HUES6 (cell line): Measurements from ENCODE around the gene EFCAB13.
"Not testable (repeated sequence)": the region's sequence is repeated elsewhere in the genome, so short reads cannot be mapped to it uniquely, and the experiment has no call there.

ENCODE experiments used
- H3K27ac ChIP-seq: 2 replicates; pipeline ENCODE4 v1.7.0; 2013; ENCODE audit warnings: low read depth, mild to moderate bottlenecking, low read length, inconsistent platforms
- H3K27me3 ChIP-seq: 2 replicates; pipeline ENCODE4 v1.6.1; 2013; ENCODE audit warnings: low read length; ENCODE audit not compliant: control insufficient read depth, insufficient read depth
- H3K36me3 ChIP-seq: 2 replicates; pipeline ENCODE4 v1.6.1; 2013; ENCODE audit warnings: low read length; ENCODE audit not compliant: control insufficient read depth, insufficient read depth
- H3K4me1 ChIP-seq: 2 replicates; pipeline ENCODE4 v1.6.1; 2013; ENCODE audit warnings: low read length; ENCODE audit not compliant: control insufficient read depth, insufficient read depth
- H3K4me3 ChIP-seq: 2 replicates; pipeline ENCODE4 v1.5.1; 2013; ENCODE audit warnings: low read depth, low read length
- H3K9ac ChIP-seq: one replicate; pipeline ENCODE4 v1.6.1; 2013; ENCODE audit warnings: mild to moderate bottlenecking, low read length
- H3K9me3 ChIP-seq: 2 replicates; pipeline ENCODE4 v1.6.1; 2013; ENCODE audit warnings: low read depth, low read length; ENCODE audit not compliant: control insufficient read depth, insufficient read depth

EFCAB13 gene

DNA sequence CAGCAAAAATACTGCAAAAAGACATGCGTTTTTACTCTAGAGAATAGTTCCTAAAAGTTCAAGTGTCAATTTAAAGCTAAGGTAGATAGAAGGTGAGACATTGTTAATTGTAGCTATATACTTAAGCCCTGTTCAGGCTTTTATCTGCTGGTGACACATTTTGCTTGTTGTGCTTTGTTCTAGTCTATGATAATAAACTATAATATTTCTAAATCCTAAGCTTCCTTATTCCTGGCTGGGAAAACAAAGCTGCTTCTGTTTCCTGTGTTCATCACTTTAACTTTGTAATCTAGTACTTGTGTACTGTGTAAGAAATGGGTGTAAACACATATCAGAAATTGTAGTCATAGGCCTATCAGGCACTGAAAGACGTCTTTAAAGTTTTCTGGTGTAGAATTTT lies 77.3 kb downstream of the EFCAB13 start:
- no peaks in the 10 kb centered on the region for H3K27me3 ChIP-seq
- H3K4me1 ChIP-seq: no peaks in the 10 kb centered on the region
- no peak overlapping the region for H3K9ac ChIP-seq
- H3K36me3 ChIP-seq: no peaks in the 10 kb centered on the region
- peaks cover 8% of the 10 kb centered on the region; the same call in 1 of the 2 replicates for H3K9me3 ChIP-seq
- H3K4me3 ChIP-seq: no peak overlapping the region
- H3K27ac ChIP-seq: no peak overlapping the region

GRCh38 chr17:47404006-47404405 lies 80.3 kb downstream of the EFCAB13 start:
- Histone ChIP-seq H3K27ac (no peak overlapping the region), H3K9ac (no peak overlapping the region), H3K4me1 (no peaks in the 10 kb centered on the region), H3K4me3 (no peak overlapping the region), H3K27me3 (no peaks in the 10 kb centered on the region), H3K9me3 (0 out of 2 replicates have a peak, but pooled peaks cover under 1% of the 10 kb centered on the region), H3K36me3 (no peaks in the 10 kb centered on the region)

DNA sequence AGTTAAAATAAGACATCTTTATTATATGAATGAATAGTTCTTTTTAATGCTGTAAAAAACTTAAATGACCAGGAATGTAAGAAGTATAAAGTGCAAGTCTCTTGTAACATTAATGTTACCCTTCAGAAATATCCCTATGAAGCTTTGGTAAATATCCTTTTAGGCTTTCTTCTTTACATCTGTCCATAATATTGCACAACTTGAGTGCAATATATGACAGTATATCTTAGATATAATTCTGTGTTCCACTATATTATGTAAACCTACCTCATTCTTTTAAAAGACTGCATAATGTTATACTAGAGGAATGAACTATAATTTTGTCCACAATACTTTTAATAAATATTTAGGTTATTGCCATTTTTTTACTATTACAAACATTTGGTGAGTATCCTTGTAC lies 81.1 kb downstream of the EFCAB13 start:
- Histone ChIP-seq H3K27me3 (no peaks in the 10 kb centered on the region), H3K9ac (no peak overlapping the region)

DNA sequence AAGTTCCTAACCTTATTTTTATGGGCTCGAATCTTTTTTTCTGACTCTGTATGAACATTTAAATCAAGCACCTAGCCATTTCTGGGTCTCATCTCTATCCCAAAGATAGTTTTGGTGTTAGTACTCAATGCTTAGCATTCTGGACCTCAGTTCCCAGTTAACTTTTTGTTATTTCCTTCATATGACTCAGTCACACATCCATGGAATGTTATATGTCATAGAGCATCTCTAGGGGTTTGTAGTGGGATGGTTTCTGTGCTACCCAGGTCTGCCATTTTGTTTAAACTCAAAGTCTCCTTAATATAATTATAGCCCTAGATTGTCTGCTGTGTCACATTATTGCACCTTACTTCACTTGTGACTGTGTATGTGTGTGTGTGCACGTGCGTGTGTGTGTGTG lies 90.1 kb downstream of the EFCAB13 start:
- no peak overlapping the region for H3K27ac ChIP-seq
- no peaks in the 10 kb centered on the region for H3K9me3 ChIP-seq
- H3K4me1 ChIP-seq: no peaks in the 10 kb centered on the region
- H3K36me3 ChIP-seq: no peaks in the 10 kb centered on the region
- H3K4me3 ChIP-seq: no peak overlapping the region
- H3K9ac ChIP-seq: no peak overlapping the region
- H3K27me3 ChIP-seq: no peaks in the 10 kb centered on the region

More for the DNA sequence above, 81.1 kb downstream of the EFCAB13 start:
- H3K27ac ChIP-seq: no peak overlapping the region
- H3K9me3 ChIP-seq: no peaks in the 10 kb centered on the region
- H3K36me3 ChIP-seq: no peaks in the 10 kb centered on the region
- no peak overlapping the region for H3K4me3 ChIP-seq
- H3K4me1 ChIP-seq: no peaks in the 10 kb centered on the region

- H3K9me3 ChIP-seq: no peaks in the 10 kb centered on the region
- no peaks in the 10 kb centered on the region for H3K36me3 ChIP-seq
Observed at GRCh38 chr17:47414612-47415011, 90.9 kb downstream of the EFCAB13 start.

DNA sequence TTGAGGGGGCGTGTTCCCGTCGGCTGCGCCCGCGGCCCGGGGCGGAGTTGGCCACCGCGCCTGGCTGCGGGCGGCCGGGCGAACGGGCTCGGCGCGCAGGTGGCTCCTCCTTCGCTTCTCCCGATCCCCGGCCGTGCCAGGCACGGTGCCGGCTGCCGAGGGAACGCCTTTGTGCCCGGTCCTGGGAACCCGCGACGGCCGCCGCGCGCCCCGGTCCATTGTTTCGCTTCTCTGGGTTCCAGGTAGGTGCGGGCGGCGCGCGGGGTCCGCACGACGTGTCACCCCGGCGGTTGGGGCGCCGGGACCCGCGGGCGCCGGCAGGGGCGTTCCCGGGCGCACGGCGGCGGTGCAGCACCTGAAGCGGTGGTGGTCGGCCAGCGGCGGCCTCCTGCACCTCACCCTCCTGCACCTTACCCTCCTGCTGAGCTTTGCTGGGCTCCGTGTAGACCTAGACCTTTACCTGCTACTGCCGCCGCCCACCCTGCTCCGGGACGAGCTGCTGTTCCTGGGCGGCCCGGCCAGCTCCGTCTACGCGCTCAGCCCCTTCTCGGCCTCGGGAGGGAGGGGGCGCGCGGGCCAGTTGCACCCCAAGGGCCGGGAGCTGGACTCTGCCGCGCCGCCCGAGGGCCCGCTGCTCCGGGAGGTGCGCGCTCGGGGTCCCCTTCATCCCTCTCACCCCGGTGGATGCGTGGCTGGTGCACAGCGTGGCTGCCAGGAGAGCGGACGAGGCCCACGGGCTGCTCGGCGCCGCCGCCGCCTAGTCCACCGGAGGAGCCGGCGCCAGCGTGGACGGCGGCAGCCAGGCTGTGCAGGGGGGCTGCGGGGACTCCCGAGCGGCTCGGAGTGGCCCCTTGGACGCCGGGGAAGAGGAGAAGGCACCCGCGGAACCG lies 99.9 kb downstream of the EFCAB13 start:
- peak overlapping the region; percentile 74 for H3K4me3 ChIP-seq

More at GRCh38 chr17:47414612-47415011, 90.9 kb downstream of the EFCAB13 start:
- no peaks in the 10 kb centered on the region for H3K4me1 ChIP-seq
- H3K27me3 ChIP-seq: no peaks in the 10 kb centered on the region
- no peak overlapping the region for H3K4me3 ChIP-seq
- no peak overlapping the region for H3K27ac ChIP-seq
- no peak overlapping the region for H3K9ac ChIP-seq

DNA sequence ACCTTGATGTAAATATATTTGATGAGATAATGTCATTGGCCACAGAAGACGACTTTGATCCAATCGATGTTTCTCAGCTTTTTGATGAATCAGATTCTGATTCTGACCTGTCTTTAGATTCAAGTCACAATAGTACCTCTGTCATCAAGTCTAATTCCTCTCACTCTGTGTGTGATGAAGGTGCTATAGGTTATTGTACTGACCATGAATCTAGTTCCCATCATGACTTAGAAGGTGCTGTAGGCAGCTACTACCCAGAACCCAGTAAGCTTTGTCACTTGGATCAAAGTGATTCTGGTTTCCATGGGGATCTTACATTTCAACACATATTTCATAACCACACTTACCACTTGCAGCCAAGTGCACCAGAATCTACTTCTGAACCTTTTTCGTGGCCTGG lies 101.5 kb downstream of the EFCAB13 start:
- not testable (repeated sequence) for H3K4me1 ChIP-seq, H3K9ac ChIP-seq

More for the DNA sequence above, 99.9 kb downstream of the EFCAB13 start:
- Histone ChIP-seq H3K36me3 (no peaks in the 10 kb centered on the region), H3K4me1 (no peaks in the 10 kb centered on the region), H3K27ac (no peak overlapping the region), H3K9ac (peak overlapping the region; percentile 42), H3K27me3 (peaks cover 27% of the 10 kb centered on the region), H3K9me3 (no peaks in the 10 kb centered on the region)

DNA sequence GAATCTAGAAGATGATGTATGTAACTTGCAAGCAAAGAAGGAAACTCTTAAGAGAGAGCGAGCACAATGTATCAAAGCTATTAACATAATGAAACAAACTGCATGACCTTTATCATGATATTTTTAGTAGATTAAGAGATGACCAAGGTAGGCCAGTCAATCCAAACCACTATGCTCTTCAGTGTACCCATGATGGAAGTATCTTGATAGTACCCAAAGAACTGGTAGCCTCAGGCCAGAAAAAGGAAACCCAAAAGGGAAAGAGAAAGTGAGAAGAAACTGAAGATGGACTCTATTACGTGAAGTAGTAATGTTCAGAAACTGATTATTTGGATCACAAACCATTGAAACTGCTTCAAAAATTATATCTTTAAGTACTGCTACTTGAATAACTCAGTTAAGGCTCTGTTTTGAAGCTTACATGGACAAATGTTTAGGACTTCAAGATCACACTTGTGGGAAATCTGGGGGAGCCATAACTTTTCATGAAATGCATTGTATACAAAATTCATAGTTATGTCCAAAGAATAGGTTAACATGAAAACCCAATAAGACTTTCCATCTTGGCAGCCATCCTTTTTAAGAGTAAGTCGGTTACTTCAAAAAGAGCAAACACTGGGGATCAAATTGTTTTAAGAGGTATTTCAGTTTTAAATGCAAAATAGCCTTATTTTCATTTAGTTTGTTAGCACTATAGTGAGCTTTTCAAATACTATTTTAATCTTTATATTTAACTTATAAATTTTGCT lies 102.3 kb downstream of the EFCAB13 start:
- not testable (repeated sequence) for H3K27ac ChIP-seq, H3K36me3 ChIP-seq, H3K9ac ChIP-seq, H3K9me3 ChIP-seq, H3K4me1 ChIP-seq, H3K4me3 ChIP-seq
- peaks cover 27% of the 10 kb centered on the region for H3K27me3 ChIP-seq

More for the DNA sequence above, 101.5 kb downstream of the EFCAB13 start:
- H3K27ac ChIP-seq, H3K9me3 ChIP-seq, H3K4me3 ChIP-seq, H3K36me3 ChIP-seq: not testable (repeated sequence)
- H3K27me3 ChIP-seq: peaks cover 27% of the 10 kb centered on the region

DNA sequence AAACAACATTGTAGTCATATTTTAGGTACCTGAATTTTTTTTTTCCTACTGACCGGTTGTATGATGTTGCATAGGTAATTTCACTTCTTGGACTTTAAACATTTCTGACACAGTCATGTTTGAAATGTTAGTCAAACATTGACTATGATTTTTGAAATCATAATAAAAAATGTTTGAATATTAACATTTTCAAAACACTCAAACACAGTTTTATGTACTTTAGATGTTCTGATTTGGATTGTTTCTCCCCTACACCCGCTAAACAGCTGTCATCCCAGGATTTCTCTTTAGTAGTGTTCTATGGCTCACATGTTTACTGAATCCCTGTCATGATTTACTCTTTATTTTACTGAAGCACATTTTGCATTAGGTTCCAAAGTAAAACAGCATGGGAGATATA lies 104.2 kb downstream of the EFCAB13 start:
- H3K9ac ChIP-seq: no peak overlapping the region
- no peaks in the 10 kb centered on the region for H3K36me3 ChIP-seq
- no peaks in the 10 kb centered on the region for H3K9me3 ChIP-seq
- peaks cover 23% of the 10 kb centered on the region for H3K27me3 ChIP-seq
- H3K27ac ChIP-seq: no peak overlapping the region
- no peak overlapping the region for H3K4me3 ChIP-seq
- H3K4me1 ChIP-seq: no peaks in the 10 kb centered on the region

DNA sequence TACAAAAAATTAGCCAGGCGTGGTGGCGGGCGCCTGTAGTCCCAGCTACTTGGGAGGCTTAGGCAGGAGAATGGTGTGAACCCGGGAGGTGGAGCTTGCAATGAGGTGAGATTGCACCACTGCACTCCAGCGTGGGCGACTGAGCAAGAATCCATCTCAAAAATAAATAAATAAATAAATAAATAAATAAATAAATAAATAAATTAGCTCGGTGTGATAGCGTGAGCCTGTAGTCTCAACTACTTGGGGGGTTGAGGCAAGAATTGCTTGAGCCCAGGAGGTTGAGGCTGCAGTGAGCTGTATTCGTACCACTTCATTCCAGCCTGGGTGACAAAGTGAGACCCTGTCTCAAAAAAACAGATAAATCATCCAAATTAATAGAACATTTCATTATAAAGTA lies 108.5 kb downstream of the EFCAB13 start:
- not testable (repeated sequence) for H3K4me3 ChIP-seq, H3K36me3 ChIP-seq, H3K9ac ChIP-seq, H3K4me1 ChIP-seq, H3K9me3 ChIP-seq, H3K27me3 ChIP-seq, H3K27ac ChIP-seq

DNA sequence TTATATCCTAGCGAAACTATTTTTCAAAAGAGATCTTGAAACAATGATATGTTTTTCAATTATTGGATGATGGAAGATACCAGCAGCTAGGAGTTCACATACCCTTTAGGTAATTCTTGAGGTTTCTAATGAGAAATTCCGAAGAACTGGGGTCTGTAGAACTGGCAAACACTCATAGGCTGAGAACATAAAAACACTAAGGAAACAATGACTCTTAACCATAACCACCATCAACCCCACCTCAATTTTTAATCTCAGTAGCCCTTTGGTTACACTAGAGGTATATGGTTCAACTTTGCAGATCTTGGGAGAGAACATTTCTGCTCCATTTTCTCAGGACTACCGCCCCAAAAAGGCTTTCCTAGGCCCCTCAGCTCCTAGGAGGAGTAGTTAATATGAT lies 141.4 kb downstream of the EFCAB13 start:
- Histone ChIP-seq H3K4me3 (no peak overlapping the region), H3K36me3 (peaks cover 5% of the 10 kb centered on the region; the same call in 1 of the 2 replicates), H3K9ac (no peak overlapping the region), H3K4me1 (no peaks in the 10 kb centered on the region), H3K27ac (no peak overlapping the region), H3K9me3 (no peaks in the 10 kb centered on the region), H3K27me3 (no peaks in the 10 kb centered on the region)
